ENCODE measurements around the gene OSBP2.
"Not testable (repeated sequence)": the region's sequence is repeated elsewhere in the genome, so short reads cannot be mapped to it uniquely, and the experiment has no call there.

The OSBP2 gene, protein sequence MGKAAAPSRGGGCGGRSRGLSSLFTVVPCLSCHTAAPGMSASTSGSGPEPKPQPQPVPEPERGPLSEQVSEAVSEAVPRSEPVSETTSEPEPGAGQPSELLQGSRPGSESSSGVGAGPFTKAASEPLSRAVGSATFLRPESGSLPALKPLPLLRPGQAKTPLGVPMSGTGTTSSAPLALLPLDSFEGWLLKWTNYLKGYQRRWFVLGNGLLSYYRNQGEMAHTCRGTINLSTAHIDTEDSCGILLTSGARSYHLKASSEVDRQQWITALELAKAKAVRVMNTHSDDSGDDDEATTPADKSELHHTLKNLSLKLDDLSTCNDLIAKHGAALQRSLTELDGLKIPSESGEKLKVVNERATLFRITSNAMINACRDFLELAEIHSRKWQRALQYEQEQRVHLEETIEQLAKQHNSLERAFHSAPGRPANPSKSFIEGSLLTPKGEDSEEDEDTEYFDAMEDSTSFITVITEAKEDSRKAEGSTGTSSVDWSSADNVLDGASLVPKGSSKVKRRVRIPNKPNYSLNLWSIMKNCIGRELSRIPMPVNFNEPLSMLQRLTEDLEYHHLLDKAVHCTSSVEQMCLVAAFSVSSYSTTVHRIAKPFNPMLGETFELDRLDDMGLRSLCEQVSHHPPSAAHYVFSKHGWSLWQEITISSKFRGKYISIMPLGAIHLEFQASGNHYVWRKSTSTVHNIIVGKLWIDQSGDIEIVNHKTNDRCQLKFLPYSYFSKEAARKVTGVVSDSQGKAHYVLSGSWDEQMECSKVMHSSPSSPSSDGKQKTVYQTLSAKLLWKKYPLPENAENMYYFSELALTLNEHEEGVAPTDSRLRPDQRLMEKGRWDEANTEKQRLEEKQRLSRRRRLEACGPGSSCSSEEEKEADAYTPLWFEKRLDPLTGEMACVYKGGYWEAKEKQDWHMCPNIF

GRCh38 chr22:30694640-30695350, at the start of gene OSBP2:
Gene OSBP2 (plus strand): TSS chr22:30694874. CDS start chr22:30694910, 36 bp downstream.
- DNase-seq = peak; percentile 31

GRCh38 chr22:30646518-30647160, 48.0 kb upstream of the OSBP2 start:
- no peak for DNase-seq

- no peak for DNase-seq
These were observed 47.1 kb upstream of the OSBP2 start for GRCh38 chr22:30647536-30647935.

DNA sequence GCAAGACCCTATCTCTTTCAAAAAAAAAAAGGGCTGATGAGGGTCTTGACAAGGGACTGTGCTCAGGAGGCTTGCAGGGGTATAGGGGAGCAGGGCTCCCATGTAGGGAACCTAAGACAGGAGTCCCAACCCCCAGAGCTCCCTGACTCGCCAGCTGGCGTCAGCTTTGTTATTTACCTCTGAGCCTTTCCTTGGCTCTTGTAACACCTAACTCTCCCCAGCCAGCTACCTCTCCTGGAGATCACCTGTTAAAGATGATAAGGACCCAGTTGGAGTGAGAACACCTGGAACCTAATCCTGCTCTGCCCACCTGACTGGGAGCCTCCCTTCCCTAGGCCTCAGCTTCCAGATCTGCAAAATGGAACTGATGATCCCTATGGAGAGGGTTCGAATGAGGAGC, 45.8 kb upstream of the OSBP2 start:
- no peak for DNase-seq

GRCh38 chr22:30649430-30650007, 45.2 kb upstream of the OSBP2 start:
- DNase-seq = no peak

- no peak for DNase-seq
These were observed 44.1 kb upstream of the OSBP2 start for GRCh38 chr22:30650508-30651116.

- no peak for DNase-seq
These were observed 41.8 kb upstream of the OSBP2 start for GRCh38 chr22:30652852-30653251.

DNA sequence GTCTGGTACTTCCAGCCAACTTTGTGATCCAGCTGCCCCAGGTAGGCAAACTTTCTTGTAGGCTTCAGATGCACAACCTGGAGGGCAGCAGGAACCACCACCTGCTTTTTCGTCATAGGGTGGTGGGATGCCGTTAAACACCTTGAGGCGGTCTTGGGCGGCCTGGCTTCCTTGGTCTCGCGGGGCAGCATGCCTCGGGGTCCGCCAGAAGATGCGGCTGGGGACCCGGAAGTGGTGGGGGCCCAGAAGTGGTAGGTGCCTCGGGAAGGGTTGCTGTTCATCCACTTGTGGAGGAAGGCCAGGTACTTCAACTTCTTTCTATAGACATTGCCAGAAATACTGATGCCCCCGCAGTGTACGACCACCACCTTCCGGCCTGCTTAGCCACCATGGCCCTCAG, 40.3 kb upstream of the OSBP2 start:
- DNase-seq = no peak

DNA sequence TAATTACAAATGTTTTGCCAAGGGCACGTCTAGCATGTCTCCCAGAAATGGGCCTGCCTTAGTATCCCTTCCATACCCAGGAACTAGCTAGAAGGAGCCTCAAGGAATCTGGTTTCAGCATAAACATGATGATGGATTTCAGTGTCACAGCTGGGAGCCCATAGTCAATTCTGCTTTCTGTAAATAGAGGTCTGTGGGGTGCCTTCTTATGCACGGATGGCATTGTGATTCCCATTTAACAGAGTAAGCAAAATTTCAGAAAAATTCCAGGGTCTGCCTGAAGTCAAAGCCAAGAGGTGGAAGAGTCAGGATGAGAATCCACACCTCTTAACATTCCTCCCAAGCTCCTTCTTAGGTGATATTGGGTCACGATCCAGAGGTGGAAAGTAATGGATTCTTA, 39.1 kb upstream of the OSBP2 start:
- DNase-seq = no peak

- DNase-seq = no peak
These were observed 32.6 kb upstream of the OSBP2 start for GRCh38 chr22:30662040-30662439.

GRCh38 chr22:30664798-30665197, 29.9 kb upstream of the OSBP2 start:
- no peak for DNase-seq

- DNase-seq = no peak
These were observed 29.4 kb upstream of the OSBP2 start for GRCh38 chr22:30665266-30665665.

DNA sequence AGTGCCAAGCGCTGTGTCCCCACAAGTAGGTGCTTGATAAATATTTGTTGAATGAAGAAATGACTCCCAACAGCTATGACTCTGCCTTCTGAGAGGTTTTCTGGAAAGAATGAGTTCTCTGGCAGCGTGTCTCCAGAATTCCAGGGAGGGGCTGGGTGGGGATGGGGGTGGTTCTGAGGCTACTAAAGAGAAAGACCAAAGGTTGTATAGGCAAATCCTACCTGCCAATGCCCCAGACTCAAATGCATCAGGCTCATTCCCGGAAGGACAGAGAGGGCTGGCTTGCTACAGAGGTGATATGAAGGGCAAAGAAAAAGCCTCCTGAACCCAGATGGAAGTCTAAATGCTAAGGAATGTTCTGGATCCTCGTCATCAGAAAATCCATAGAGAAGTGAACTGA, 28.9 kb upstream of the OSBP2 start:
- no peak for DNase-seq

- no peak for DNase-seq
These were observed 27.6 kb upstream of the OSBP2 start for GRCh38 chr22:30667107-30667493.

GRCh38 chr22:30667494-30668385, 26.9 kb upstream of the OSBP2 start, which contains the start of gene DUSP18:
Gene DUSP18 (minus strand): TSS chr22:30667875. CDS start chr22:30664003, 3,872 bp downstream.
- peak; percentile 92 for DNase-seq

- no peak for DNase-seq
These were observed 26.3 kb upstream of the OSBP2 start for GRCh38 chr22:30668386-30668710.

GRCh38 chr22:30671071-30671470, 23.6 kb upstream of the OSBP2 start:
- DNase-seq = no peak

DNA sequence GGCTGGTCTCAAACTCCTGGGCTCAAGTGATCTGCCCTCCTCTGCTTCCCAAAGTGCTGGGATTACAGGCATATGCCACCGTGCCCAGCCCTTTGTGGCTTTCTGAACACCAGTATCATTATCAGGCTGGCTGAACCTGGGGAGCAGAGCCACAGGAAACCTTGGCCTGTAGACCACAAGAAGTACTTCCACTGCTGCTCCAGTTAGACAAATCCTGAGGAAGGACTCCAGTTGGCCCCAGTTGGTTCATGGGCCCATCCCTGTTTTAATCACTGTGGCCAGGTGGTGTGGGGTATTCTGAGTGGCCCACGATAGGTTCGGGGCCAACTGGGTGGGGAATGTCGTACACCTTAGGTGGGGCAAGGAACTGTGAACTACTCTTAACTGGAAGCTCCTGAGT, 21.5 kb upstream of the OSBP2 start:
- no peak for DNase-seq

DNA sequence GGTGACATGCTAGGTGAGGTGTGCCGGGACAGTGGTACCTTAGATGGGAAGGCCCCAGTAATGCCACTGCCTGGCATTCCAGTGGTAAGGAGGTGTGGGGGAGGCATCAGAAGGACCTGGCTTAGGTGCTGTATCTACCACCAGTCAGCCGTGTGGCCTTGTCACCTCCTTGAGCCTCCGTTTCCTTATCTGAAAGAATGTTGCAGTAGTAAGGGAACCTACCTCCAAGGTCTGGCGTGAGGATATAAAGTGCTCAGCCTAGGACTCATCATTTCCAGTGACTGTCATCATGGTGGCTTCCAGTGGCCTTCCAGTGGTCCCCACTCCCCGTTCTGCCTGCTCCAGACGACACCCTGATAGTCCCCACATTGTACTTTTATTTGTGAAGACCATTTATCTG, 20.2 kb upstream of the OSBP2 start:
- no peak for DNase-seq

DNA sequence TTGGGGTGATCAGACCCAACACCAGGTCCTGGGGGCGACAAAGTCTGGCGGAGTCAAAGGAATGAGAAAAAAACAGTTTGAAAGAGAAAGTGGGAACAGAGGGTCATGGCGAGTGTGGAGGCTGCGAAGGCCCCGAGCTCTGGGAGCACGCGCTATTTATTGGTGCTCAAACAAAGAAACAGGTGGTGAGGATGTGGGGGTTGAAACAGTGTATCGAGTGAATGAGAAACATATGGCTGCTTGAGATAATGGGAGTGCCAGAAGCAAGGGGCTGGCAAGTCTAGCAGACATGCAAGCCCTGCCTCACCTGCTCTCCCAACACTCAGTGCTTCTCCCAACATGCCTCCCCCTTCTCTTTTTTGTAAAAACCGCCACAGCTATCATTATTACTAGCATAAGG, 19.2 kb upstream of the OSBP2 start:
- DNase-seq = no peak

GRCh38 chr22:30676565-30676964, 18.1 kb upstream of the OSBP2 start:
- DNase-seq = not testable (repeated sequence)
